ENCODE results near the gene FRY.

The FRY gene

GRCh38 chr13:32340914-32341313 lies 309.3 kb downstream of the FRY start:
- no peak for ATAC-seq
- TF ChIP-seq ZC3H10 (CRISPR knock-in tag; IDR thresholded peaks at IDR 0.05): no peak
- TF ChIP-seq OSR1 (CRISPR knock-in tag; IDR thresholded peaks at IDR 0.05): no peak
- no peak for TF ChIP-seq CSRNP3 (CRISPR knock-in tag; IDR thresholded peaks at IDR 0.05)
- no peak for TF ChIP-seq POU6F1 (CRISPR knock-in tag; IDR thresholded peaks at IDR 0.05; ENCODE audit: borderline replicate concordance, low read depth)
- TF ChIP-seq ZNF565 (CRISPR knock-in tag; conservative IDR thresholded peaks at IDR 0.05; ENCODE audit: low read depth): no peak
- TF ChIP-seq SNAI2 (CRISPR knock-in tag; IDR thresholded peaks at IDR 0.05): no peak
- no peak for TF ChIP-seq ZNF70 (CRISPR knock-in tag; IDR thresholded peaks at IDR 0.05)
- no peak for TF ChIP-seq PPARA (CRISPR knock-in tag; IDR thresholded peaks at IDR 0.05; ENCODE audit: borderline replicate concordance)
- TF ChIP-seq, protein P1, sequence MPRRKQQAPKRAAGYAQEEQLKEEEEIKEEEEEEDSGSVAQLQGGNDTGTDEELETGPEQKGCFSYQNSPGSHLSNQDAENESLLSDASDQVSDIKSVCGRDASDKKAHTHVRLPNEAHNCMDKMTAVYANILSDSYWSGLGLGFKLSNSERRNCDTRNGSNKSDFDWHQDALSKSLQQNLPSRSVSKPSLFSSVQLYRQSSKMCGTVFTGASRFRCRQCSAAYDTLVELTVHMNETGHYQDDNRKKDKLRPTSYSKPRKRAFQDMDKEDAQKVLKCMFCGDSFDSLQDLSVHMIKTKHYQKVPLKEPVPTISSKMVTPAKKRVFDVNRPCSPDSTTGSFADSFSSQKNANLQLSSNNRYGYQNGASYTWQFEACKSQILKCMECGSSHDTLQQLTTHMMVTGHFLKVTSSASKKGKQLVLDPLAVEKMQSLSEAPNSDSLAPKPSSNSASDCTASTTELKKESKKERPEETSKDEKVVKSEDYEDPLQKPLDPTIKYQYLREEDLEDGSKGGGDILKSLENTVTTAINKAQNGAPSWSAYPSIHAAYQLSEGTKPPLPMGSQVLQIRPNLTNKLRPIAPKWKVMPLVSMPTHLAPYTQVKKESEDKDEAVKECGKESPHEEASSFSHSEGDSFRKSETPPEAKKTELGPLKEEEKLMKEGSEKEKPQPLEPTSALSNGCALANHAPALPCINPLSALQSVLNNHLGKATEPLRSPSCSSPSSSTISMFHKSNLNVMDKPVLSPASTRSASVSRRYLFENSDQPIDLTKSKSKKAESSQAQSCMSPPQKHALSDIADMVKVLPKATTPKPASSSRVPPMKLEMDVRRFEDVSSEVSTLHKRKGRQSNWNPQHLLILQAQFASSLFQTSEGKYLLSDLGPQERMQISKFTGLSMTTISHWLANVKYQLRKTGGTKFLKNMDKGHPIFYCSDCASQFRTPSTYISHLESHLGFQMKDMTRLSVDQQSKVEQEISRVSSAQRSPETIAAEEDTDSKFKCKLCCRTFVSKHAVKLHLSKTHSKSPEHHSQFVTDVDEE (CRISPR knock-in tag; IDR thresholded peaks at IDR 0.05): no peak
- TF ChIP-seq ZNF8 (CRISPR knock-in tag; IDR thresholded peaks at IDR 0.05): no peak
- no peak for TF ChIP-seq ARNTL (CRISPR knock-in tag; IDR thresholded peaks at IDR 0.05; ENCODE audit: borderline replicate concordance, low read depth)
- TF ChIP-seq CSDC2 (CRISPR knock-in tag; IDR thresholded peaks at IDR 0.05): no peak
- no peak for TF ChIP-seq ESRRG (CRISPR knock-in tag; IDR thresholded peaks at IDR 0.05)
- no peak for TF ChIP-seq TOX (CRISPR knock-in tag; IDR thresholded peaks at IDR 0.05; ENCODE audit: borderline replicate concordance)
- no peak for TF ChIP-seq TCF4 (CRISPR knock-in tag; IDR thresholded peaks at IDR 0.05; ENCODE audit: borderline replicate concordance)
- TF ChIP-seq PATZ1 (CRISPR knock-in tag; IDR thresholded peaks at IDR 0.05; ENCODE audit: borderline replicate concordance): no peak
- TF ChIP-seq BACH2 (CRISPR knock-in tag; IDR thresholded peaks at IDR 0.05; ENCODE audit: borderline replicate concordance): no peak
- no peak for TF ChIP-seq ZFP3 (CRISPR knock-in tag; IDR thresholded peaks at IDR 0.05)

DNA sequence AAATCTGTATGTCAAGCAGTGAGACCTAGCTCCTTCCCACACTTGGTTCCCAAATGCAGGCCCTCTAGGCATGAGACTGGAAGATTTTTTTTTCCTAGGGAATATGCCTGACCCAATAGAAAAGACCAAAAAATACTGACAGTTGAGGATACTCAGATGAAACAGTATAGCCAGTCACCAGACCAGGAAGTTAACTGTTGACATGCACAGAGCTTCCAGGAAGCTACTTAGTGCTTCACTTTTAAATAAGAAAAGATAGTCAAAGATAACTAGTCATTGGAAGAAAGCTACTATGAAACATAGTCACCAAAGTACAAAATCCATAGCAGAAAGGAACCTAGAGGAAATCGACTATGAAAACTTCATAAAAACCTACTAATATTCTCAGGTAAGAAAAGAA lies 316.1 kb downstream of the FRY start:
- ATAC-seq: no peak

More for the DNA sequence above, 316.1 kb downstream of the FRY start:
- TF ChIP-seq TOX (CRISPR knock-in tag; IDR thresholded peaks at IDR 0.05; ENCODE audit: borderline replicate concordance) (no peak), ZNF8 (CRISPR knock-in tag; IDR thresholded peaks at IDR 0.05) (no peak), TCF4 (CRISPR knock-in tag; IDR thresholded peaks at IDR 0.05; ENCODE audit: borderline replicate concordance) (no peak), PATZ1 (CRISPR knock-in tag; IDR thresholded peaks at IDR 0.05; ENCODE audit: borderline replicate concordance) (no peak), ZC3H10 (CRISPR knock-in tag; IDR thresholded peaks at IDR 0.05) (no peak)

Data from SK-N-SH treated with all-trans-retinoic acid at 6 μM for 48 hours (cell line).